Naive thymus-derived CD4-positive, alpha-beta T cell (primary cell): ENCODE results near the gene PXDN. TPM values are rescaled to one million over a fixed set of nuclear protein-coding genes. Genes with fewer than 3 reads are reported as not detected.

Source experiments
- ATAC-seq: fragments of 150-1000 bp; cut with Tn5 transposase; 2 replicates; pipeline ENCODE4 v1.10.0; 2021; ENCODE audit warnings: mild to moderate bottlenecking, moderate library complexity
- CTCF ChIA-PET: fragments of 350-600 bp; sonication (Branson Sonifier 250); formaldehyde crosslinking; loops from one replicate; lab custom pipeline; 2021; ENCODE audit warnings: antibody characterized with exemption; lab: Charles Lee
- POLR2A ChIA-PET: fragments of 350-600 bp; sonication (Branson Sonifier 250); formaldehyde crosslinking; loops from one replicate; lab custom pipeline; 2021; ENCODE audit warnings: antibody characterized with exemption, inconsistent platforms; lab: Charles Lee
- DNase-seq, 9 donors: peaks; one replicate each; pipeline versions ENCODE4 v3.0.0 to v3.0.0-alpha.2; 2020 to 2022; ENCODE audit warnings: mixed read lengths in 1 of 9
- H3K27ac ChIP-seq: one replicate; pipeline ENCODE4 v1.7.0; 2013; ENCODE audit warnings: mild to moderate bottlenecking, low read depth, low read length, moderate library complexity
- H3K27me3 ChIP-seq, 2 donors: one replicate each; pipeline ENCODE4 v1.7.0; 2013; ENCODE audit warnings: low read length in 2 of 2, mild to moderate bottlenecking in 2 of 2, moderate library complexity in 2 of 2; ENCODE audit not compliant: control insufficient read depth in 2 of 2, insufficient read depth in 2 of 2
- H3K36me3 ChIP-seq, 3 experiments: 1 replicate in 2 of 3; 2 replicates in 1 of 3; pipeline ENCODE4 v1.7.0; 2013; ENCODE audit warnings: low read length in 3 of 3, mild to moderate bottlenecking in 3 of 3, moderate library complexity in 1 of 3; ENCODE audit not compliant: insufficient read depth in 3 of 3, control insufficient read depth in 2 of 3
- H3K4me1 ChIP-seq, 2 donors: one replicate each; pipeline ENCODE4 v1.7.0; 2013; ENCODE audit warnings: low read length in 2 of 2, mild to moderate bottlenecking in 2 of 2, moderate library complexity in 1 of 2; ENCODE audit not compliant: control insufficient read depth in 2 of 2, insufficient read depth in 2 of 2
- H3K4me3 ChIP-seq: 2 replicates; pipeline ENCODE4 v1.7.0; 2013; ENCODE audit warnings: mild to moderate bottlenecking, low read length
- H3K9me3 ChIP-seq, 3 experiments: 1 replicate in 2 of 3; 2 replicates in 1 of 3; pipeline ENCODE4 v1.7.0; 2013; ENCODE audit warnings: low read length in 3 of 3; ENCODE audit not compliant: control insufficient read depth in 2 of 3
- H3K27ac Mint-ChIP-seq, 9 donors: one replicate each; pipeline ENCODE4 v1.8.0; 2020 to 2022; ENCODE audit warnings: mixed read lengths in 9 of 9, mild to moderate bottlenecking in 8 of 9, moderate library complexity in 5 of 9, inconsistent platforms in 2 of 9
- H3K27me3 Mint-ChIP-seq, 5 donors: one replicate each; pipeline ENCODE4 v1.8.0; 2021 to 2022; ENCODE audit warnings: mixed read lengths in 5 of 5, mild to moderate bottlenecking in 1 of 5
- H3K36me3 Mint-ChIP-seq, 5 donors: one replicate each; pipeline ENCODE4 v1.8.0; 2020 to 2022; ENCODE audit warnings: mixed read lengths in 5 of 5, mild to moderate bottlenecking in 3 of 5, inconsistent platforms in 1 of 5
- H3K4me1 Mint-ChIP-seq, 7 donors: one replicate each; pipeline ENCODE4 v1.8.0; 2020 to 2022; ENCODE audit warnings: mixed read lengths in 7 of 7, mild to moderate bottlenecking in 3 of 7, inconsistent platforms in 1 of 7
- H3K4me3 Mint-ChIP-seq, 10 donors: one replicate each; pipeline ENCODE4 v1.8.0; 2020 to 2022; ENCODE audit warnings: mild to moderate bottlenecking in 10 of 10, mixed read lengths in 10 of 10, moderate library complexity in 6 of 10, inconsistent platforms in 2 of 10
- H3K9me3 Mint-ChIP-seq, 11 donors: one replicate each; pipeline ENCODE4 v1.8.0; 2020 to 2022; ENCODE audit warnings: mixed read lengths in 11 of 11, mild to moderate bottlenecking in 4 of 11, inconsistent platforms in 1 of 11, moderate library complexity in 1 of 11
- intact Hi-C, 2 donors: fragments of 100-400 bp; cut with micrococcal nuclease; formaldehyde crosslinking; loops; one replicate each; pipeline ENCODE4 v1.15.1; 2023
- polyA plus RNA-seq, 2 donors: library from polyadenylated mRNA; unstranded; fragments of 300-500 nt; fragmentation: Illumina TruSeq; gene quantifications; one replicate each; pipeline ENCODE4 v1.2.3, GENCODE V29; 2021
- total RNA-seq, 6 experiments: library from RNA in 5 of 6; stranded (reverse) in 5 of 6; gene quantifications; 1 replicate in 5 of 6; 2 replicates in 1 of 6; pipeline ENCODE4 v1.2.3 and lab custom pipeline; 2021 to 2026

Gene PXDN
- total and polyA plus RNA-seq, 7 experiments from 2014 or later = 0.47 to 3.1 (median 1.00) TPM; not detected in 3

- peaks cover 0 to 4% (median 0%) of the 10 kb centered on the region in 11 donors for H3K9me3 Mint-ChIP-seq
- H3K36me3 ChIP-seq = no peaks in the 10 kb centered on the region
- no peaks in the 10 kb centered on the region for H3K4me1 ChIP-seq
- ATAC-seq (no peak), DNase-seq (no peak)
- peaks cover 0 to 10% (median 0%) of the 10 kb centered on the region in 5 donors for H3K27me3 Mint-ChIP-seq
- no peak overlapping the region for H3K4me3 Mint-ChIP-seq
- ChIA-PET POLR2A (no interaction called here), CTCF (no interaction called here)
- no peak overlapping the region for H3K27ac Mint-ChIP-seq
- H3K27ac ChIP-seq = no peak overlapping the region
- no peaks in the 10 kb centered on the region for H3K36me3 Mint-ChIP-seq
- H3K27me3 ChIP-seq = no peaks in the 10 kb centered on the region
- H3K4me3 ChIP-seq = no peak overlapping the region
- no peaks in the 10 kb centered on the region for H3K9me3 ChIP-seq
- no peaks in the 10 kb centered on the region for H3K4me1 Mint-ChIP-seq
- intact Hi-C loops = no loop called here
Observed at GRCh38 chr2:1672738-1673137, 71.6 kb downstream of the PXDN start.

GRCh38 chr2:1671916-1672315 is 72.4 kb downstream of the PXDN start:
- CTCF ChIA-PET = no interaction called here
- H3K4me3 ChIP-seq = no peak overlapping the region

GRCh38 chr2:1670636-1671035 is 73.7 kb downstream of the PXDN start:
- ATAC-seq = no peak
- no peak for DNase-seq
- POLR2A ChIA-PET = no interaction called here

More at GRCh38 chr2:1671916-1672315, 72.4 kb downstream of the PXDN start:
- ATAC-seq (no peak), DNase-seq (no peak)
- no peaks in the 10 kb centered on the region for H3K4me1 Mint-ChIP-seq
- intact Hi-C loops = no loop called here
- no peak overlapping the region for H3K27ac ChIP-seq
- no peak overlapping the region for H3K27ac Mint-ChIP-seq
- H3K27me3 ChIP-seq = no peaks in the 10 kb centered on the region
- no peaks in the 10 kb centered on the region for H3K36me3 ChIP-seq
- H3K27me3 Mint-ChIP-seq = peaks cover 0 to 10% (median 0%) of the 10 kb centered on the region in 5 donors
- H3K4me3 Mint-ChIP-seq = no peak overlapping the region
- H3K4me1 ChIP-seq = no peaks in the 10 kb centered on the region
- POLR2A ChIA-PET = no interaction called here
- H3K36me3 Mint-ChIP-seq = no peaks in the 10 kb centered on the region
- H3K9me3 Mint-ChIP-seq = peaks cover 0 to 4% (median 0%) of the 10 kb centered on the region in 11 donors
- no peaks in the 10 kb centered on the region for H3K9me3 ChIP-seq

GRCh38 chr2:1665761-1666505 is 78.4 kb downstream of the PXDN start:
- H3K9me3 ChIP-seq = no peaks in the 10 kb centered on the region
- ChIA-PET POLR2A (no interaction called here), CTCF (no interaction called here)
- no peaks in the 10 kb centered on the region for H3K27me3 ChIP-seq
- no peaks in the 10 kb centered on the region for H3K36me3 Mint-ChIP-seq
- no peaks in the 10 kb centered on the region for H3K4me1 ChIP-seq
- no peak overlapping the region for H3K4me3 Mint-ChIP-seq
- H3K4me3 ChIP-seq = no peak overlapping the region
- intact Hi-C loops = no loop called here
- H3K4me1 Mint-ChIP-seq = no peaks in the 10 kb centered on the region
- ATAC-seq (peak; percentile 14), DNase-seq (no peak)
- no peak overlapping the region for H3K27ac ChIP-seq
- H3K27me3 Mint-ChIP-seq = peaks cover 0 to 11% (median 0%) of the 10 kb centered on the region in 5 donors
- no peaks in the 10 kb centered on the region for H3K36me3 ChIP-seq
- H3K9me3 Mint-ChIP-seq = peaks cover 0 to 4% (median 0%) of the 10 kb centered on the region in 11 donors
- H3K27ac Mint-ChIP-seq = no peak overlapping the region

More at GRCh38 chr2:1670636-1671035, 73.7 kb downstream of the PXDN start:
- peaks cover 0 to 4% (median 0%) of the 10 kb centered on the region in 11 donors for H3K9me3 Mint-ChIP-seq
- CTCF ChIA-PET = no interaction called here
- no peaks in the 10 kb centered on the region for H3K9me3 ChIP-seq
- H3K27me3 ChIP-seq = no peaks in the 10 kb centered on the region
- H3K36me3 Mint-ChIP-seq = no peaks in the 10 kb centered on the region
- no peaks in the 10 kb centered on the region for H3K4me1 Mint-ChIP-seq
- intact Hi-C loops = no loop called here
- H3K27ac ChIP-seq = no peak overlapping the region
- no peak overlapping the region for H3K4me3 ChIP-seq
- H3K36me3 ChIP-seq = no peaks in the 10 kb centered on the region
- no peak overlapping the region for H3K27ac Mint-ChIP-seq
- peaks cover 0 to 10% (median 1%) of the 10 kb centered on the region in 5 donors for H3K27me3 Mint-ChIP-seq
- H3K4me1 ChIP-seq = no peaks in the 10 kb centered on the region
- H3K4me3 Mint-ChIP-seq = no peak overlapping the region

DNA sequence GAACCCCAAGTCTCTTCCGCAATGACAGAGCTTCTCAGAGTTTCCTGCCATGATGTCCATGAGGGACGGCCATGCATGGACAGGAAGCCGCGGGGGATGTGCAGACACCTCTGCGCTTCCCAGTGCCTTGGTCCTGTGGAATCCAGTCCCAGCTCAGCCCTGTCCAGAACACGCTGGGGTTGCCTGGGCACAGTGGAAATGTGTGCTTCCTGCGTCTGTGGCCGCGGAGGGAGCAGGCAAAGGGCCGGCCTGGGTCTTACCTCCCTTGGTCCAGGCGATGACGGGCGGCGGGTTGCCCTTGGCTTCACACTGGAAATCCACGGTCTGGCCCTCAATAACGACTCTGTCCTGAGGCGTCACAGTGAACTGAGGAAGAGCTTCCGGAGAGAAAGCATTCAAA is 79.6 kb downstream of the PXDN start:
- H3K27ac Mint-ChIP-seq = no peak overlapping the region
- Histone ChIP-seq H3K4me3 (no peak overlapping the region), H3K36me3 (no peaks in the 10 kb centered on the region), H3K27ac (no peak overlapping the region), H3K9me3 (no peaks in the 10 kb centered on the region), H3K4me1 (no peaks in the 10 kb centered on the region), H3K27me3 (no peaks in the 10 kb centered on the region)
- H3K4me1 Mint-ChIP-seq = no peaks in the 10 kb centered on the region
- no peak overlapping the region for H3K4me3 Mint-ChIP-seq
- ATAC-seq (no peak), DNase-seq (no peak)
- H3K36me3 Mint-ChIP-seq = no peaks in the 10 kb centered on the region
- H3K9me3 Mint-ChIP-seq = peaks cover 0 to 4% (median 0%) of the 10 kb centered on the region in 11 donors
- ChIA-PET POLR2A (no interaction called here), CTCF (no interaction called here)
- H3K27me3 Mint-ChIP-seq = peaks cover 0 to 13% (median 0%) of the 10 kb centered on the region in 5 donors
- intact Hi-C loops = no loop called here

DNA sequence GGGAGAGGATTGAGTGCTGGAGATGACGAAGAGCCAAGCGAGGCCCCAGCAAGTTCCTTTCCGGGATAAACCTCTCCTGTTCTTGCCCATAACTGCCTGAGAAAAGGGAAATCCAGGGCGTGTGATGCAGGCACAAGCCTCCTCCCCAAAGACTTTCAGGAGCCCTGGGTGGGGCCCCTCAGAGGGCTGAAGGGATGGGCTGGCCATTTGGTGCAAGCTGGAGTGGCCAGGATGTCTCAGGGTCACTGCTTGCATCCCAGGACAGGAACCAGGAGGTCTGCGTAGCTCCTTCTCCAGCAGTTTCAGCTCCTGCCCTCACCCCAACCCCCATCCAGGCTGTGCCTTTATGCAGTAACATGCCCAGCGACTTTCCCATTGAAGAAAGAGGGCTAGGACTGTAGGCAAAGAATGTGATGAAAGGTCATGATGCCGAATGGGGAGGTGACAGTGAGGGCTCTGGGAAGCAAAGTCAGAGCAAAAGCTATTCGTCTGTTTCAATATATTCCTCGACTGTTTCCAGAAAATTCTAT is 80.2 kb downstream of the PXDN start:
- H3K4me3 Mint-ChIP-seq = no peak overlapping the region
- no peaks in the 10 kb centered on the region for H3K4me1 ChIP-seq
- CTCF ChIA-PET = no interaction called here
- H3K27ac Mint-ChIP-seq = no peak overlapping the region
- peaks cover 0 to 4% (median 0%) of the 10 kb centered on the region in 11 donors for H3K9me3 Mint-ChIP-seq
- no peak overlapping the region for H3K4me3 ChIP-seq
- no peak for ATAC-seq
- no peak for DNase-seq
- no peak overlapping the region for H3K27ac ChIP-seq
- POLR2A ChIA-PET = no interaction called here
- no peaks in the 10 kb centered on the region for H3K4me1 Mint-ChIP-seq
- intact Hi-C loops = no loop called here
- no peaks in the 10 kb centered on the region for H3K36me3 Mint-ChIP-seq
- H3K9me3 ChIP-seq = no peaks in the 10 kb centered on the region
- no peaks in the 10 kb centered on the region for H3K36me3 ChIP-seq
- no peaks in the 10 kb centered on the region for H3K27me3 ChIP-seq
- peaks cover 0 to 13% (median under 1%) of the 10 kb centered on the region in 5 donors for H3K27me3 Mint-ChIP-seq

DNA sequence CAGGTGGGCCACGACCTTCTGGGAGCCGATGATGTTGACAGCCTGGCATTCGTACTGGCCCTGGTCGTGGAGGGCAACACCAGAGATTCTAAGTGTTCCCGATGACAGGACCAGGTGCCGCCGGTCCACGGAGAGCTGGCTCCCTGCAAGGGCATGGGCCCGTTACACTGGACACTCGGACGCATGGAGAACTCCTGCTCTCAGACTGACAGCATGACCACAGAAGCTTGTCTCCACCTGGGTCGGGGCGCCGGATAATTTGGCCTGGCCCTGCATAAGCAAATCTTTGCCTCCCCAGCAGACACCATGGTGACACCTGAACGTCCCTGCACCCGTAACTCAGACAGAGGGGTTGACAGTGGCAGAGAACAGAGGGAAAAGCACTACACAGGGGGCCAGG is 80.7 kb downstream of the PXDN start:
- H3K9me3 ChIP-seq = no peaks in the 10 kb centered on the region
- POLR2A ChIA-PET = no interaction called here
- intact Hi-C loops = no loop called here
- H3K9me3 Mint-ChIP-seq = peaks cover 0 to 2% (median 0%) of the 10 kb centered on the region in 11 donors
- peaks cover 0 to 2% (median 0%) of the 10 kb centered on the region in 7 donors for H3K4me1 Mint-ChIP-seq
- H3K4me1 ChIP-seq = no peaks in the 10 kb centered on the region
- CTCF ChIA-PET = no interaction called here
- no peak for ATAC-seq
- no peak overlapping the region for H3K27ac ChIP-seq
- no peak overlapping the region for H3K4me3 ChIP-seq
- no peaks in the 10 kb centered on the region for H3K27me3 ChIP-seq
- no peak overlapping the region for H3K4me3 Mint-ChIP-seq
- no peak overlapping the region for H3K27ac Mint-ChIP-seq
- peaks cover 0 to 18% (median 5%) of the 10 kb centered on the region in 5 donors for H3K27me3 Mint-ChIP-seq
- H3K36me3 ChIP-seq = no peaks in the 10 kb centered on the region
- H3K36me3 Mint-ChIP-seq = no peaks in the 10 kb centered on the region
- no peak for DNase-seq
